ENCODE measurements around the gene NR3C1. TPM values are rescaled to one million over a fixed set of nuclear protein-coding genes. Genes with fewer than 3 reads are reported as not detected.
A peak's percentile ranks its signal among the peaks of the same experiment; 100 is the strongest.

NR3C1 gene
- total RNA-seq, 2 experiments from 2014 or later = 62.7 to 73.1 TPM

- ChIA-PET POLR2A (no interaction called here), CTCF (interaction anchor here (1.6 kb wide), 1 partner anchor 14 kb away, joined by 9 read pairs; the partner anchor contains the start of gene NR3C1)
- Mint-ChIP-seq H3K27ac (no peak overlapping the region), H3K36me3 (ENCODE audit: low read depth) (peaks cover 41% of the 10 kb centered on the region), H3K27me3 (no peaks in the 10 kb centered on the region), H3K9me3 (peaks cover 16% of the 10 kb centered on the region), H3K4me3 (no peak overlapping the region), H3K4me1 (peaks cover 42% of the 10 kb centered on the region)
- no peak for DNase-seq
These were observed 13.2 kb downstream of the NR3C1 start for GRCh38 chr5:143390258-143390657.

GRCh38 chr5:143386725-143387124 is 16.8 kb downstream of the NR3C1 start:
- peaks cover 28% of the 10 kb centered on the region for H3K9me3 Mint-ChIP-seq
- no peaks in the 10 kb centered on the region for H3K27me3 Mint-ChIP-seq
- H3K4me3 Mint-ChIP-seq = no peak overlapping the region
- peaks cover 67% of the 10 kb centered on the region for H3K36me3 Mint-ChIP-seq (ENCODE audit: low read depth)
- H3K4me1 Mint-ChIP-seq = peaks cover 32% of the 10 kb centered on the region
- ChIA-PET POLR2A (no interaction called here), CTCF (no interaction called here)
- no peak for DNase-seq
- H3K27ac Mint-ChIP-seq = no peak overlapping the region

- ChIA-PET CTCF (no interaction called here), POLR2A (no interaction called here)
- H3K27me3 Mint-ChIP-seq = no peaks in the 10 kb centered on the region
- peaks cover 79% of the 10 kb centered on the region for H3K36me3 Mint-ChIP-seq (ENCODE audit: low read depth)
- H3K9me3 Mint-ChIP-seq = peaks cover 33% of the 10 kb centered on the region
- H3K4me1 Mint-ChIP-seq = peaks cover 39% of the 10 kb centered on the region
- DNase-seq = no peak
- no peak overlapping the region for H3K27ac Mint-ChIP-seq
- no peak overlapping the region for H3K4me3 Mint-ChIP-seq
These were observed 18.4 kb downstream of the NR3C1 start for GRCh38 chr5:143384865-143385657.

- no peak overlapping the region for H3K27ac Mint-ChIP-seq
- no peaks in the 10 kb centered on the region for H3K27me3 Mint-ChIP-seq
- no peak for DNase-seq
- peaks cover 33% of the 10 kb centered on the region for H3K9me3 Mint-ChIP-seq
- peaks cover 73% of the 10 kb centered on the region for H3K36me3 Mint-ChIP-seq (ENCODE audit: low read depth)
- CTCF ChIA-PET = no interaction called here
- H3K4me1 Mint-ChIP-seq = peaks cover 40% of the 10 kb centered on the region
- no peak overlapping the region for H3K4me3 Mint-ChIP-seq
- POLR2A ChIA-PET = no interaction called here
These were observed 19.5 kb downstream of the NR3C1 start for GRCh38 chr5:143383988-143384387.

- peak overlapping the region; percentile 6 for H3K27ac Mint-ChIP-seq
- no peak overlapping the region for H3K4me3 Mint-ChIP-seq
- H3K36me3 Mint-ChIP-seq (ENCODE audit: low read depth) = peaks cover 54% of the 10 kb centered on the region
- ChIA-PET POLR2A (no interaction called here), CTCF (interaction anchor here (1.1 kb wide), 1 partner anchor 23 kb away, joined by 3 read pairs; no protein-coding TSS in a partner anchor)
- H3K4me1 Mint-ChIP-seq = peaks cover 34% of the 10 kb centered on the region
- H3K9me3 Mint-ChIP-seq = peaks cover 12% of the 10 kb centered on the region
- no peak for DNase-seq
- no peaks in the 10 kb centered on the region for H3K27me3 Mint-ChIP-seq
These were observed 23.9 kb downstream of the NR3C1 start for GRCh38 chr5:143379606-143380005.

- peaks cover 5% of the 10 kb centered on the region for H3K9me3 Mint-ChIP-seq
- peaks cover 43% of the 10 kb centered on the region for H3K36me3 Mint-ChIP-seq (ENCODE audit: low read depth)
- H3K27ac Mint-ChIP-seq = no peak overlapping the region
- CTCF ChIA-PET = interaction anchor here (1.2 kb wide), 1 partner anchor 26 kb away, joined by 3 read pairs; the partner anchor contains the start of gene NR3C1
- DNase-seq = no peak
- no peak overlapping the region for H3K4me3 Mint-ChIP-seq
- H3K27me3 Mint-ChIP-seq = no peaks in the 10 kb centered on the region
- peaks cover 36% of the 10 kb centered on the region for H3K4me1 Mint-ChIP-seq
- POLR2A ChIA-PET = no interaction called here
These were observed 26.3 kb downstream of the NR3C1 start for GRCh38 chr5:143376911-143377813.

- H3K27ac Mint-ChIP-seq = no peak overlapping the region
- ChIA-PET POLR2A (no interaction called here), CTCF (interaction anchor here (0.7 to 1.2 kb wide), 2 partner anchors 10 to 27 kb away, joined by 3 read pairs; partner anchors contain the start of gene NR3C1)
- DNase-seq = no peak
- no peak overlapping the region for H3K4me3 Mint-ChIP-seq
- peaks cover 5% of the 10 kb centered on the region for H3K9me3 Mint-ChIP-seq
- peaks cover 43% of the 10 kb centered on the region for H3K36me3 Mint-ChIP-seq (ENCODE audit: low read depth)
- H3K27me3 Mint-ChIP-seq = no peaks in the 10 kb centered on the region
- H3K4me1 Mint-ChIP-seq = peaks cover 30% of the 10 kb centered on the region
These were observed 27.2 kb downstream of the NR3C1 start for GRCh38 chr5:143376195-143376779.

GRCh38 chr5:143374496-143375217 is 28.8 kb downstream of the NR3C1 start:
- H3K9me3 Mint-ChIP-seq = no peaks in the 10 kb centered on the region
- H3K4me1 Mint-ChIP-seq = peaks cover 22% of the 10 kb centered on the region
- no peak for DNase-seq
- ChIA-PET POLR2A (no interaction called here), CTCF (interaction anchor here (0.9 kb wide), 1 partner anchor 287 kb away, joined by 3 read pairs; no protein-coding TSS in a partner anchor)
- H3K4me3 Mint-ChIP-seq = no peak overlapping the region
- peaks cover 40% of the 10 kb centered on the region for H3K36me3 Mint-ChIP-seq (ENCODE audit: low read depth)
- H3K27ac Mint-ChIP-seq = no peak overlapping the region
- H3K27me3 Mint-ChIP-seq = no peaks in the 10 kb centered on the region

- CTCF ChIA-PET = no interaction called here
- no peak for DNase-seq
- H3K9me3 Mint-ChIP-seq = peaks cover 3% of the 10 kb centered on the region
- H3K27ac Mint-ChIP-seq = no peak overlapping the region
- no peaks in the 10 kb centered on the region for H3K27me3 Mint-ChIP-seq
- POLR2A ChIA-PET = no interaction called here
- H3K4me3 Mint-ChIP-seq = no peak overlapping the region
- peaks cover 20% of the 10 kb centered on the region for H3K4me1 Mint-ChIP-seq
- H3K36me3 Mint-ChIP-seq (ENCODE audit: low read depth) = peaks cover 48% of the 10 kb centered on the region
These were observed 30.4 kb downstream of the NR3C1 start for GRCh38 chr5:143373076-143373475.

GRCh38 chr5:143372187-143372829 is 31.2 kb downstream of the NR3C1 start:
- CTCF ChIA-PET = no interaction called here
- H3K9me3 Mint-ChIP-seq = peaks cover 3% of the 10 kb centered on the region
- POLR2A ChIA-PET = no interaction called here
- H3K27me3 Mint-ChIP-seq = no peaks in the 10 kb centered on the region
- H3K4me1 Mint-ChIP-seq = peaks cover 14% of the 10 kb centered on the region
- DNase-seq = no peak
- H3K27ac Mint-ChIP-seq = peak overlapping the region; percentile 2
- H3K36me3 Mint-ChIP-seq (ENCODE audit: low read depth) = peaks cover 52% of the 10 kb centered on the region
- no peak overlapping the region for H3K4me3 Mint-ChIP-seq

- DNase-seq = no peak
- ChIA-PET POLR2A (no interaction called here), CTCF (no interaction called here)
- Mint-ChIP-seq H3K36me3 (ENCODE audit: low read depth) (peaks cover 62% of the 10 kb centered on the region), H3K27ac (no peak overlapping the region), H3K9me3 (peaks cover 9% of the 10 kb centered on the region), H3K4me3 (no peak overlapping the region), H3K27me3 (no peaks in the 10 kb centered on the region), H3K4me1 (peaks cover 13% of the 10 kb centered on the region)
These were observed 33.0 kb downstream of the NR3C1 start for GRCh38 chr5:143370440-143370839.

GRCh38 chr5:143364061-143364460 is 39.4 kb downstream of the NR3C1 start:
- no peak overlapping the region for H3K27ac Mint-ChIP-seq
- ChIA-PET POLR2A (no interaction called here), CTCF (interaction anchor here (1.2 kb wide), 1 partner anchor 14 kb away, joined by 3 read pairs; no protein-coding TSS in a partner anchor)
- no peaks in the 10 kb centered on the region for H3K27me3 Mint-ChIP-seq
- H3K36me3 Mint-ChIP-seq (ENCODE audit: low read depth) = peaks cover 60% of the 10 kb centered on the region
- H3K9me3 Mint-ChIP-seq = peaks cover 25% of the 10 kb centered on the region
- DNase-seq = no peak
- H3K4me1 Mint-ChIP-seq = peaks cover 40% of the 10 kb centered on the region
- H3K4me3 Mint-ChIP-seq = no peak overlapping the region
